Activated T-cell treated with anti-CD3 and anti-CD28 coated beads for 24 hours (primary cell): ENCODE results near the gene SRSF8.

Experiments
- DNase-seq: peaks from one replicate; pipeline ENCODE4 v3.0.0-alpha.2; 2020; ENCODE audit warnings: low read depth

Gene SRSF8

DNA sequence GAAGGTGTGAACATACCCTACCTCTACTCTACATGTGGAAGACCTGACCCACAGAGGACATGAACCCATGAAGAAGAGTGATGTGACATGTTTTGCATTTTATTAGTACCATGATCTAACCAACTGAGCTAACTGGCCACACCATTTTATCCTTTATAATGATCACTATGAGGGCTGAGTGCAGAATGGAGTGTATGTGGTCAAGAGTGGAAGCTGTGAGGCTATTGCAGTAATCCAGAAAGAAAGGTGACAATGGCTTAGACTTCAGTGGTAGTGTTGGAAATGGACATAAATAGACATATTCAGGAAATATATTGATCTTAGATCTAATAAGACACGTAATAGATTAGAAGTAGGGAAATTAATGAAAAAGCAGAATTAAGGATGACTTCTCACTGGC, 3.8 kb downstream of the SRSF8 start:
- DNase-seq: no peak

GRCh38 chr11:95072948-95073347, 6.2 kb downstream of the SRSF8 start:
- DNase-seq: no peak

GRCh38 chr11:95074792-95075563, 8.3 kb downstream of the SRSF8 start:
- DNase-seq: no peak

GRCh38 chr11:95076416-95076815, 9.7 kb downstream of the SRSF8 start:
- no peak for DNase-seq

DNA sequence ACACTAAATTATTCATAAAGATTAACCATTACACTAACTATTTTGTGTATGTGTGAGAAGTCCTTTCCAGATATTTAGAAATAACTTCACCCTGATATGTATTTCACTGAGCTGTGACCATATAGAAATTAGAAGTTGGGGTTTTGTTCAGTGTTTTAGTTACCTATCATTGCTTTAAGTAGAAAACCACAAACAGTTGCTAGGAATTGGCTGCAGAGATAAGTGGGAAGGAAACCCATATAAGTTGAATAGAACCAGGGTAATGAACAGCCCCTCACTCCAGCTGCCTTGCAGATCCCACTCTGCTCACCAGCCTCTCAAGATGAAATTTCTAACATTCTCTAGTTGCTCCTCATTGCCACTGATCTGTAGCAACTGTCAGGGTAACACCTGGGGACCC, 10.3 kb downstream of the SRSF8 start:
- DNase-seq: no peak

DNA sequence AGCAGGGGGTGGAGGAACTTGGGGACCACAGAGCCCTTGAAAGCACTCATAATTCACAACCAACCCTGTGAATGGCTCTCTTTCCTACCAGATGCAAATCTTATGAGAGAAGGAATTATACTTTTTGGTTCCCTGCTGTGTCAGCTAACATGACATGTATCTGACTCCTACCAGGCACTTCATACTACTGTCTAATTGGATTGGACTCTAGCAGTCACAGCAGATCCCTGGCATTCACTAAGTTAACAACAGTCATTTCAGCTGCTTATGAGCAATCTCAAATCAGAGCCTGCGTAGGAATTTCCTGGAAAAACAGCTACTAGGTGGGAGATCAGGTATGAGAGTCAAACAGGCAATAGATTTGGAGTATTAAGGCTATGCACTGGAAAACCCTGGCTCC, 11.8 kb downstream of the SRSF8 start:
- no peak for DNase-seq

GRCh38 chr11:95081010-95081409, 14.3 kb downstream of the SRSF8 start:
- DNase-seq: no peak

DNA sequence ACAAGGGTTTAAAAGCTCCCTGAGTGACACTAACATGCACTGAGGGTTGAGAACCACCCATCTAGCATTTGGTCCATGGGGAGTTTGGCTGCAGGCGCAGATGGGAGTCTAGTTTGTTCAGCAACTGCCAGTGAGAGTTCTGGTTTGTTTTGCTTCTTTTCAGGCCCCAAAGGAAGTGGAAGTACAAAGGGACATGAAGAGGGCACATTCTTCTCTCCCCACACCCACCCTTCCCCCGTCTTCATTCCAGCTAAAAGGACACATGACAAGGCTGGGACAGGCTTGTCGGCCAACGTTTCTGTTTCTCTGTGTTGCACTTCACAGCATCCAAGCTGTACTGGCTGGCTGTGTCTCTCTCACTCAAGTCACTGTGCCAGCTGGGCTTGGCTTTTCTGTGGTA, 14.7 kb downstream of the SRSF8 start:
- no peak for DNase-seq

- no peak for DNase-seq
Observed at GRCh38 chr11:95082576-95083001, 15.9 kb downstream of the SRSF8 start.

GRCh38 chr11:95084509-95084908, 17.8 kb downstream of the SRSF8 start:
- DNase-seq: peak; percentile 58

GRCh38 chr11:95085117-95085816, 18.5 kb downstream of the SRSF8 start:
- DNase-seq: no peak

DNA sequence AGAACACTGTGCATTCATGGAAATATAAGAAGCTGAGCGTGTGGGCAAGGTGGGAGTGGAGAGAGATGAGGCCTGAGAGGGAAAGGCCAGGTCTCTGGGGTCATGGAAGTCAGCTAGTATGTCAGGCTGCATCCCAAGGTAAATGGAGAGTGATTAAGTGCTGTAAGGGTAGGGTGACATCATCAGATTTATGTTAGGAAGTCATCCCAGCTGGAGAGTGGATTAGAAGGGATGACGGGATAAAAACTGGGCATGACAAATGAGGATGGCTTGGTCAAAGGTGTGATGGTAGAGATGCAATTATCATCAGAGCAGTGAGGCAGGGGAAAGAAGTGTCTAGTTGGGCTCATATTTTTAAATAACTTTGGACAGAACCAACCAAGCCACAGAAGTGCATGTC, 19.4 kb downstream of the SRSF8 start:
- DNase-seq: no peak

DNA sequence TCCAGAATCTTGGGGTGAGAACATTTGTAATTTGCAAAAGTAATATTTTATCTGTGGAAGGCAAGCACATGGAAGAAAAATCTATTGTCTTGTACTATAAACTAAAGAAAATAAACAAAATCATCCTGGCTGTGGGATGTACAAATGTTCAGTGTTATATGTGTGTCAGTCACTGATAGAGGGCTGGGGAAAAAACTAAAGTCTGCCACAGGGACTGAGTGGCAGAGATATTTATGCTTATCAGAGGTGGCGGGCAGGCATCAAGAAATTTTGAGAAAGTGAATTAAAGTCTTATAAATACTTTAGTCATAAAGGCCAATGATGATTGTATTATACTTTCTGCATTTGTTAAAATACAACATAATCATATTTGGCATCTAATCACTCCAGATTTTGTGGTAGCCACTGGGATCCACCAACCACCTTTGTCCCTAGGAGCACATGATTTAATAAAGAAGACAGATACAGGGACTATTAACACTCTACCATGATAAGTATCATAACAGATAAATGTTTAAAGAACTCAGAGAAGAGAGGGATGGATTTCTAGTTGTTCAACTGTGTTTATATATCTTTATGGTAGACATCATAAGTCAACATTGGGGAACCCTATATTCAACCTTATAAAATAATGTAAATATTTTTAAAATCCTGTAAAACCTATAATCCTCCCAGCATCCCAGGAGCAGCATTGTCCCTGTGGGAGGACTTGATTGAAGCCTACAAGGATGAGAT, 20.3 kb downstream of the SRSF8 start:
- no peak for DNase-seq

DNA sequence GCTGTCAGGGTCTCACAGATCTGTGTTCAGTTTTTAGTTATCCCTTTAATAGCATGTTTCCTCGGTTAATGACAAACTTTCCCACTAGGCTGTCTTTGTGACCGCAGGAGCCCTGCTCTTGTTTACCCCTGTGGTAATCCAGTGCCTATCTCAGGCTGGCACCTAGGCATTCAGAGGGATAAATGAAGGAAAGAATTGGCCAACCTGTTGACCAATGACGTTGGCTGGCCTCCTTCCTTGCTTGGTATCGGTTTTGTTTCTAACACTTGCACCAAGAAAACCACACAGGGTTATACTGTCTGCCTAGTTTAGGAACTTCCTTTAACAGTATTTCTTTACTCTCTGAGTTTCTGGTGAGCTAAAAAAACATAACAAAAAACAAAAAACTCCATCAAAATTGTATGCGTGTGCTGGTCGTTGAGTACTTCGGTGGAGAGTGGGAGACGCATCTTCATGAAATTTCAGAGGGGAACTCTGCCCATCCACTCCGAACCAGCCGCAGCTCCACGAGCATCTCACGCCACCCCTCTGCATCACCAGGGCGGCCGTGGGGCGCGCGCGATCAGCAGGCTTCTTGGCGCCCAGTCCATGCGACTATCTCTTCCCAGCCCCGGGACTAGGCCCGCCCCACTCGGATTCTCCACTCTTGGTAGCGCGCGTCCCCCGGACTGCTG, 22.4 kb downstream of the SRSF8 start:
- peak; percentile 5 for DNase-seq

GRCh38 chr11:95089620-95090542, 23.2 kb downstream of the SRSF8 start, which contains the start of gene ENDOD1:
TSS of gene ENDOD1 (plus strand) at chr11:95089846. CDS start at chr11:95089928, 82 bp downstream.
- DNase-seq: peak; percentile 81

DNA sequence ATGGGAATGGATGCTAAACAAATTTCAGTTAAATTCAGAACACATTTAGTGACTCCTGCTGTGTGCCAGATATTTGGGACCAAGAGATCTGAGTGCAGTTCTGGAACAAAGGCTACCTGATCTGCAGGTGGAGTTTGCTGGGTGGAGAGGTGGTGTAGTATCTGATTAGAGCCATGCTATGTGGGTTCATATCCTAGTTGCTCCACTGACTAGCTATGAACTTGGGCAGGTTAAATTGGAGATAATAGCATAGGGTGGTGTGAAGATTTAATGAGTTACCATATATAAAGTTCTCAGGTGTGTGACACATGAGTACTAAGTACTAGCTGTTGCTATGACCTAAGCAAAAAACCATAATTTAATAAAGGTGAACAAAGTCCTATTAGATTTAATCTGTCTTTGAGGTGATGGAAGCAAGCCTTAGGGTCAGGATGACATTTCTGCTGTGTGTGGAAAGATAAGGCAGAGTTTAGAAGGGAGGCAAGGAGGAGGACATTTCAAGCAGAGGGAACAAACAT, 25.0 kb downstream of the SRSF8 start:
- no peak for DNase-seq

GRCh38 chr11:95092549-95093324, 26.0 kb downstream of the SRSF8 start:
- DNase-seq: peak; percentile 16

- no peak for DNase-seq
Observed at GRCh38 chr11:95093548-95093947, 26.8 kb downstream of the SRSF8 start.

- DNase-seq: no peak
Observed at GRCh38 chr11:95095858-95096587, 29.3 kb downstream of the SRSF8 start.
